Measurements from ENCODE around the gene TLN1.

The TLN1 gene

GRCh38 chr9:35725362-35725761 lies 6.6 kb downstream of the TLN1 start:
- Histone ChIP-seq H3K4me2 (ENCODE audit: low read length) (no peak overlapping the region), H3F3A (ENCODE audit: insufficient read depth, low read length) (no peaks in the 10 kb centered on the region), H3K9me2 (ENCODE audit: low read depth, low read length) (no peaks in the 10 kb centered on the region), H3K79me2 (ENCODE audit: insufficient read depth, low read length) (peaks cover 18% of the 10 kb centered on the region), H3K27me3 (ENCODE audit: insufficient read depth, low read length) (no peaks in the 10 kb centered on the region), H3K4me3 (ENCODE audit: low read depth, low read length, poor library complexity, severe bottlenecking) (no peak overlapping the region), H3K27ac (ENCODE audit: low read depth, low read length, poor library complexity, severe bottlenecking) (no peak overlapping the region), H3K9ac (ENCODE audit: low read length) (no peak overlapping the region), H2AFZ (ENCODE audit: low read length) (no peak overlapping the region), H4K20me1 (ENCODE audit: insufficient read depth, low read length) (no peaks in the 10 kb centered on the region), H3K4me1 (ENCODE audit: insufficient read depth, low read length, severe bottlenecking) (peaks cover 34% of the 10 kb centered on the region), H3K36me3 (ENCODE audit: insufficient read depth, low read length) (peaks cover 49% of the 10 kb centered on the region), H3K9me3 (ENCODE audit: low read length) (no peaks in the 10 kb centered on the region)
- TF ChIP-seq CTCF (IDR thresholded peaks at IDR 0.05; ENCODE audit: low read length) (no peak), EZH2 (IDR thresholded peaks at IDR 0.05; ENCODE audit: borderline replicate concordance, low read length) (no peak)

- Histone ChIP-seq H3K27ac (ENCODE audit: low read depth, low read length, poor library complexity, severe bottlenecking) (no peak overlapping the region), H3F3A (ENCODE audit: insufficient read depth, low read length) (no peaks in the 10 kb centered on the region), H2AFZ (ENCODE audit: low read length) (no peak overlapping the region), H3K36me3 (ENCODE audit: insufficient read depth, low read length) (peaks cover 64% of the 10 kb centered on the region), H3K4me1 (ENCODE audit: insufficient read depth, low read length, severe bottlenecking) (peaks cover 19% of the 10 kb centered on the region), H3K4me2 (ENCODE audit: low read length) (no peak overlapping the region), H4K20me1 (ENCODE audit: insufficient read depth, low read length) (no peaks in the 10 kb centered on the region), H3K27me3 (ENCODE audit: insufficient read depth, low read length) (no peaks in the 10 kb centered on the region), H3K9me2 (ENCODE audit: low read depth, low read length) (no peaks in the 10 kb centered on the region), H3K4me3 (ENCODE audit: low read depth, low read length, poor library complexity, severe bottlenecking) (no peak overlapping the region), H3K9ac (ENCODE audit: low read length) (no peak overlapping the region), H3K79me2 (ENCODE audit: insufficient read depth, low read length) (peaks cover 7% of the 10 kb centered on the region), H3K9me3 (ENCODE audit: low read length) (no peaks in the 10 kb centered on the region)
- no peak for TF ChIP-seq EZH2 (IDR thresholded peaks at IDR 0.05; ENCODE audit: borderline replicate concordance, low read length)
- TF ChIP-seq CTCF (IDR thresholded peaks at IDR 0.05; ENCODE audit: low read length): no peak
These were observed 8.1 kb downstream of the TLN1 start for GRCh38 chr9:35723908-35724307.

GRCh38 chr9:35723426-35723825 lies 8.6 kb downstream of the TLN1 start:
- no peaks in the 10 kb centered on the region for H3K9me2 ChIP-seq (ENCODE audit: low read depth, low read length)
- no peak overlapping the region for H3K4me3 ChIP-seq (ENCODE audit: low read depth, low read length, poor library complexity, severe bottlenecking)
- peaks cover 68% of the 10 kb centered on the region for H3K36me3 ChIP-seq (ENCODE audit: insufficient read depth, low read length)
- peaks cover 15% of the 10 kb centered on the region for H3K4me1 ChIP-seq (ENCODE audit: insufficient read depth, low read length, severe bottlenecking)
- no peak overlapping the region for H3K9ac ChIP-seq (ENCODE audit: low read length)
- no peaks in the 10 kb centered on the region for H3K27me3 ChIP-seq (ENCODE audit: insufficient read depth, low read length)
- H2AFZ ChIP-seq (ENCODE audit: low read length): no peak overlapping the region
- H3K27ac ChIP-seq (ENCODE audit: low read depth, low read length, poor library complexity, severe bottlenecking): no peak overlapping the region
- no peak for TF ChIP-seq CTCF (IDR thresholded peaks at IDR 0.05; ENCODE audit: low read length)
- TF ChIP-seq EZH2 (IDR thresholded peaks at IDR 0.05; ENCODE audit: borderline replicate concordance, low read length): no peak
- H3K9me3 ChIP-seq (ENCODE audit: low read length): no peaks in the 10 kb centered on the region
- peaks cover 3% of the 10 kb centered on the region; the same call in 1 of the 2 replicates for H3K79me2 ChIP-seq (ENCODE audit: insufficient read depth, low read length)
- H3K4me2 ChIP-seq (ENCODE audit: low read length): no peak overlapping the region
- no peaks in the 10 kb centered on the region for H4K20me1 ChIP-seq (ENCODE audit: insufficient read depth, low read length)
- no peaks in the 10 kb centered on the region for H3F3A ChIP-seq (ENCODE audit: insufficient read depth, low read length)

All from OCI-LY1 (cell line).